Fibroblast of the aortic adventitia (primary cell): ENCODE results near the gene FKBP15. TPM values are rescaled to one million over a fixed set of nuclear protein-coding genes. Genes with fewer than 3 reads are reported as not detected.

Experiments used
- DNase-seq: peaks from one replicate; pipeline ENCODE4 v3.0.0-alpha.2; 2010; ENCODE audit warnings: low read depth
- H3K4me3 ChIP-seq: 2 replicates; pipeline ENCODE4 v1.5.1; 2011; ENCODE audit warnings: low read depth, mild to moderate bottlenecking, control low read depth, low read length, moderate library complexity
- CTCF ChIP-seq: IDR thresholded peaks from 2 replicates; pipeline ENCODE4 v1.5.1; 2011; ENCODE audit warnings: mild to moderate bottlenecking, low read length, control low read depth, inconsistent platforms; ENCODE audit not compliant: insufficient read depth
- total RNA-seq: library from RNA; depleted of rRNA; stranded (reverse); fragments of >200 nt; gene quantifications from 2 replicates; pipeline ENCODE4 v1.2.3, GENCODE V29; 2012; ENCODE audit warnings: low replicate concordance

FKBP15 gene
- total RNA-seq, 1 donor, result 27.7 TPM

GRCh38 chr9:113185271-113185670, 35.8 kb downstream of the FKBP15 start:
- no peak overlapping the region for H3K4me3 ChIP-seq
- no peak for TF ChIP-seq CTCF
- DNase-seq, result no peak

GRCh38 chr9:113184539-113184938, 36.5 kb downstream of the FKBP15 start:
- no peak for TF ChIP-seq CTCF
- DNase-seq, result no peak
- no peak overlapping the region for H3K4me3 ChIP-seq

GRCh38 chr9:113183956-113184488, 37.1 kb downstream of the FKBP15 start:
- H3K4me3 ChIP-seq, result no peak overlapping the region
- TF ChIP-seq CTCF, result no peak
- DNase-seq, result no peak

DNA sequence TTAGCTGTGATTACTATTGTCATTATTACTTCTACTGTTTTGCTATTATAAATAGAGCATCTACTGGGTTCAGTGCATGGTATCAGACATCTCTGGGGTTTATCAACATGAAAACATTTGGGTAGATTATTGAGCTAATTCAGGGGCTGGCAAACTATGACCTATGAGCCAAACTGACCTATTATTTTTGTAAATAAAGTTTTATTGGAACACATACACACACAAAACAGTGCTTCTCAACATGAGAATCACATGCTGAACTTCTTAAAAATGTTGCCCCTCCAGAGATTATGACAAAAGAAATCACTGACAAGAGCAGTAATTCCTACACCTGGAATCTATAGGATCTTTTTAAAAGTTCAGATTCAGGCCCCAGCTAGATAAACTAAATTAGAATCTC, 39.9 kb downstream of the FKBP15 start:
- no peak overlapping the region for H3K4me3 ChIP-seq
- no peak for TF ChIP-seq CTCF
- DNase-seq, result no peak

GRCh38 chr9:113179839-113180238, 41.2 kb downstream of the FKBP15 start:
- no peak for TF ChIP-seq CTCF
- H3K4me3 ChIP-seq, result no peak overlapping the region
- DNase-seq, result no peak

GRCh38 chr9:113178087-113178486, 43.0 kb downstream of the FKBP15 start:
- TF ChIP-seq CTCF, result no peak
- peak; percentile 73 for DNase-seq
- H3K4me3 ChIP-seq, result no peak overlapping the region

GRCh38 chr9:113177251-113177650, 43.8 kb downstream of the FKBP15 start:
- no peak overlapping the region for H3K4me3 ChIP-seq
- no peak for DNase-seq
- no peak for TF ChIP-seq CTCF
